Stomach (tissue), 9 donors: Measurements from ENCODE around the gene CRABP2. TPM values are rescaled to one million over a fixed set of nuclear protein-coding genes. Genes with fewer than 3 reads are reported as not detected.

Source experiments
- DNase-seq, 2 donors: peaks; one replicate each; pipeline versions ENCODE4 v3.0.0 to v3.0.0-alpha.2; 2013 to 2019
- H3K27ac ChIP-seq, 5 donors: fragments of 200-600 bp in 4 of 5; sonication (generic) in 4 of 5; one replicate each; pipeline ENCODE4 v1.5.1; 2013 to 2019; ENCODE audit warnings: mild to moderate bottlenecking in 1 of 5, moderate library complexity in 1 of 5
- H3K27me3 ChIP-seq, 3 donors: fragments of 200-600 bp; sonication (generic); one replicate each; pipeline ENCODE4 v1.5.1; 2017 to 2019; ENCODE audit warnings: mixed run types in 1 of 3
- H3K36me3 ChIP-seq, 4 donors: fragments of 200-600 bp; sonication (generic); 1 replicate in 3 of 4; 2 replicates in 1 of 4; pipeline ENCODE4 v1.5.1; 2016 to 2019
- H3K4me1 ChIP-seq, 4 donors: fragments of 200-600 bp; sonication (generic); one replicate each; pipeline ENCODE4 v1.5.1; 2016 to 2019
- H3K4me3 ChIP-seq, 4 donors: fragments of 200-600 bp; sonication (generic) in 3 of 4; one replicate each; pipeline ENCODE4 v1.5.1; 2016 to 2019; ENCODE audit warnings: mild to moderate bottlenecking in 1 of 4
- H3K9me3 ChIP-seq, 4 donors: fragments of 200-600 bp; sonication (generic); one replicate each; pipeline ENCODE4 v1.5.1; 2016 to 2019
- CTCF ChIP-seq, 7 experiments: fragments of 450-650 bp in 4 of 7; fragments of 200-600 bp in 3 of 7; sonication (generic) in 3 of 7; IDR thresholded peaks; one replicate each; pipeline ENCODE4 v1.5.1; 2016 to 2019; ENCODE audit warnings: antibody characterized with exemption in 7 of 7, control low read depth in 2 of 7, mild to moderate bottlenecking in 1 of 7
- EP300 ChIP-seq: sonication (generic); formaldehyde crosslinking; IDR thresholded peaks from one replicate; pipeline ENCODE4 v1.6.1; 2017; ENCODE audit warnings: antibody characterized with exemption
- POLR2A ChIP-seq, 4 donors: fragments of 450-650 bp; IDR thresholded peaks; one replicate each; pipeline ENCODE4 v1.6.1; 2016; ENCODE audit warnings: antibody characterized with exemption in 4 of 4, control low read depth in 2 of 4, mild to moderate bottlenecking in 1 of 4, moderate library complexity in 1 of 4
- POLR2AphosphoS5 ChIP-seq, 3 donors: sonication (generic); formaldehyde crosslinking; IDR thresholded peaks; one replicate each; pipeline ENCODE4 v1.6.1; 2016; ENCODE audit warnings: antibody characterized with exemption in 3 of 3
- WGBS, 5 donors: extraction: QIAGEN DNeasy Blood & Tissue Kit in 3 of 5; methylation state at CpG; one replicate each; pipeline versions ENCODE4 v1.1.5 to v1.1.7; 2013 to 2018; 5-methylcytosine and 5-hydroxymethylcytosine counted together
- intact Hi-C: fragments of 100-400 bp; cut with DNase I; formaldehyde crosslinking; loops from one replicate; pipeline ENCODE4 v1.15.1; 2023; ENCODE audit warnings: low total_unique reads
- polyA plus RNA-seq, 3 donors: library from polyadenylated mRNA; stranded (reverse); fragments of 200-250 nt; gene quantifications; one replicate each; pipeline ENCODE4 v1.2.3, GENCODE V29; 2013
- total RNA-seq, 5 donors: library from RNA; depleted of rRNA; stranded (reverse); fragments of >200 nt; gene quantifications; one replicate each; pipeline versions ENCODE4 v1.1.0 to v1.2.3, GENCODE V29; 2014 to 2016
- donor health status: healthy with polysubstance abuse.
- donor health status: Bipolar disorder and iron deficiency.
- donor health status: healthy.

CRABP2 gene
- total and polyA plus RNA-seq, 8 donors: 0.72 to 207 (median 6.9) TPM; not detected in 3

DNA sequence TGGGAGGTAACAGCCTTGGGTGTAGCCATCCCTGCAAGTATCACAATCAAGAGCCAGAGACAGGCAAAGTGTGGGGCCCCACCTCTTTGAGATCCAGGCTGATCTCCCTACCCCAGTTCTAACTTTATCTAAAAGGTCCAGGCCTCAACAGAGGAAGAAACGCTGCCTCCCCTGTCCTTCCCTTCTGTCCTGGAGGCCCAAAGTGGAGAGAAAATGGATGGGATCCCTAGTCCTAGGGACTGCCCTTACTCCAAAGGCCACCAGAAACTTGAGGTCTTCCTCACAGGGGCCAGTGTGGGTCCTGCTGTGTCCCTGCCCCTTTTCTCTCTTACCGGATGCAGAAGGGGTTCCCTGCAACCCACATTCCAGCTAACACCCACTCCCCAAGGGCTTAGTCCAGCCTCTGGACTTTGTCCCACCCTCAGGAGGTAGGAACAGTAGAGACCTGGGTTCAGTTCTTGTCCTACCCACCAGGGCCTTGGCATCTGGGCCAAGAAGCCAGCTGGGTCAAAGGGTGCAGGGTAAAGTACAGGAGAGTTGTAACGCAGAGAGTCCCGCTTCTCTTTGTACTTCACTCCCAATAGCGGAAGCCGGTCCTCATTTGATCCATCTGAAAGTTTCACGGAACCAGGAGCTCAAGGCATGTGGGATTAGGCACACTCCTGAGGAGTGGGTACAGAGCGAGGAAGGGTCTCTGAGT lies 44.2 kb upstream of the CRABP2 start:
- H3K27ac ChIP-seq: peak overlapping the region; percentile 85 to 98 (median 98)
- H3K27me3 ChIP-seq: no peaks in the 10 kb centered on the region
- H3K9me3 ChIP-seq: no peaks in the 10 kb centered on the region
- WGBS, 5 donors: 6 to 17% (median 14%) methylated on average over 6 to 8 of the region's 8 CpGs
- DNase-seq: peak; percentile 51 to 68
- H3K4me1 ChIP-seq: peaks cover 54 to 77% (median 73%) of the 10 kb centered on the region in 4 donors
- peak in 1 of 3 donors; percentile 27 for TF ChIP-seq POLR2AphosphoS5 (IDR thresholded peaks at IDR 0.05)
- no peak for TF ChIP-seq POLR2A (IDR thresholded peaks at IDR 0.05)
- no peak for TF ChIP-seq EP300
- TF ChIP-seq CTCF (IDR thresholded peaks at IDR 0.05): no peak
- peak overlapping the region; percentile 79 to 99 (median 88) for H3K4me3 ChIP-seq
- intact Hi-C loops: no loop called here
- peaks cover 3 to 11% (median 7%) of the 10 kb centered on the region in 4 donors for H3K36me3 ChIP-seq

DNA sequence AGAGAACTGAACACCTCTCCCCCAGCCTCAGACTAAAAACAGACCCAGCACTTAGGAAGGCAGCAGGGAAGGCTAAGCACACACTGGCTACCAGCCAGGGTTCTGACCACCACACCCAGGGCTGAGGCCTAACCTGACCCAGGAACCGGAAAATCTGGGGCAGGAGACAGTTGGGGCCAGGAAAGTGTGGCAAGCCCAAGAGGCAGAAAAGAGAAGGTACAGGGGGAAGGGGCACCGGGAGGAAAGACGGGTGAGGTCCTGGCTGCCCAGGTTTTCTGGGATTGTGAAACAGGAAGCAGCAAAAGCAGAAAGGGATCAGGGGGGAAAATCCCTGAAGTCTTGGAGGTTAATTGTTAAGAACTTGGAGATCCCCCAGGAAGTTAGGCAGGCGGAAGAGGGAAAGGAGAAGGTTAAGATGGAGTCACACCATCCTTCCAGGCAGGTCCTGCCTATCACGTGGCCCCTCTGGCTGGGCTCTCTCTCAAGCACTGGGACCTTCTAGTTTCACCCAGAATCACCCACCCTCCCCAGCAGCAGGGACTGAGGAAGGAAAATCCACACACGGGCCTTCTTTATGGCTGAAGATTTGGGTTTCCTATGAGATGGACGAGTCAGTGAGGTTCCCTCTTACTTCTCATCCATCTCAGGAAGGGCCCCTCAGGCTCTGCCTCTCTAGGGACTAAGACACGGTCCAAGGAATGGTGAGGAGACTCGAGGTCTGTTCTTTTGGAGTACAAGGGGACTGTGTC lies 43.5 kb upstream of the CRABP2 start:
- Histone ChIP-seq H3K4me1 (peaks cover 54 to 77% (median 73%) of the 10 kb centered on the region in 4 donors), H3K4me3 (peak overlapping the region; percentile 79 to 99 (median 88)), H3K9me3 (no peaks in the 10 kb centered on the region), H3K36me3 (peaks cover 9 to 19% (median 14%) of the 10 kb centered on the region in 4 donors), H3K27ac (peak overlapping the region; percentile 85 to 98 (median 98)), H3K27me3 (no peaks in the 10 kb centered on the region)
- 1 to 4% (median 2%) methylated on average over 9 of the region's 9 CpGs for WGBS, 5 donors
- peak; percentile 78 to 86 for DNase-seq
- intact Hi-C loops: no loop called here
- TF ChIP-seq EP300 (no peak), POLR2AphosphoS5 (IDR thresholded peaks at IDR 0.05) (peak in 2 of 3 donors; percentile 60 to 73)

GRCh38 chr1:156747742-156748669 lies 42.6 kb upstream of the CRABP2 start:
- Histone ChIP-seq H3K36me3 (peaks cover 18 to 27% (median 23%) of the 10 kb centered on the region in 4 donors), H3K27me3 (no peaks in the 10 kb centered on the region), H3K4me3 (peak overlapping the region; percentile 79 to 99 (median 88)), H3K9me3 (no peaks in the 10 kb centered on the region), H3K4me1 (peaks cover 52 to 68% (median 67%) of the 10 kb centered on the region in 4 donors), H3K27ac (peak overlapping the region; percentile 85 to 98 (median 98))
- peak in 1 of 2 donors; percentile 48 for DNase-seq
- no peak for TF ChIP-seq EP300
- no peak for TF ChIP-seq POLR2AphosphoS5 (IDR thresholded peaks at IDR 0.05)
- TF ChIP-seq POLR2A (IDR thresholded peaks at IDR 0.05): no peak
- TF ChIP-seq CTCF (IDR thresholded peaks at IDR 0.05): no peak
- intact Hi-C loops: no loop called here
- 1 to 7% (median 6%) methylated on average over 8 of the region's 8 CpGs for WGBS, 5 donors

DNA sequence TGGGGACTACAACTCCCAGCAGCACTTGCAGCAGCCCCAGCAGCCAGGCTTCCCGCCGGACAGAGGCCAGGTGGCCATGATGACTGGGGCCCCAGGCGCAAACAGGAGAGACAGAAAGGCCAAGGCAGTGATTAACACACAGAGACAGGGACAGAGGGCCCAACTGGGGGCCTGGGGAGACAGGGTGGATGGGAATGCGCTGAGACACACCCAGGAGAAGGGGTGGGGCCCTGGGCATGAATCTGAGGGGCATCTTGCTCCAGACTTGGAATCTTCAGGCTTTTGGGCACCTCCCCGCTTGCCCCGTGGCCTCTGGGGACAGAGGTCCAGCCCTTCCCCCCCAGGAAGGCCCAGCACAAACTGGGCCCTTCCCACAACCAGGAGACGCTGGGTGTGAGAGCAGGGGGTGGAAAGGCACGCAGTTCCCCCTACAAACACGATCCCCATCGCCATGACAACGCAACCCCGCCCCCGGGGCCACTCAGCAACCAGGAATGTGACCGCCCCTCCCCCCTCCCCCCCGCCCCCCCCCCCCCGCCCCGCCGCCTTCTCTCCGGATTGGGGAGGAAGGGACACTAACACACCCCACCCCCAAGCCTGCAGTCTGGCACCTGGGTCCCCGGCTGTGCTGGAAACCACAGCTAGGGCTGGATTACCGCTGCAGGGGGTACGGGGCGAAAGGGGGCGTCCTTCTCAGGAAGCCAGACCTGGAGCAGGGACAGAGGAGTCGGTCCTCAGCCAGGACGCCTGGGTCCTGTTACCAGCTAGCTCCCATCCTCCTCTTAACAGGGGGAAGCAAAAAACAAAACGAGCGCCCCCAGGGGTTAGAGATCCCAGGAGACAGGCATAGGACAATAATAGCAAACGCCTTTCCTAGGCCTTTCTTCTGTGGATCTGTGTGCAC lies 41.6 kb upstream of the CRABP2 start:
- TF ChIP-seq CTCF (IDR thresholded peaks at IDR 0.05) (peak in 1 of 7 experiments; percentile 5), POLR2AphosphoS5 (IDR thresholded peaks at IDR 0.05) (peak in 2 of 3 donors; percentile 13 to 62), POLR2A (IDR thresholded peaks at IDR 0.05) (no peak), EP300 (peak; percentile 13)

More for the DNA sequence above, 41.6 kb upstream of the CRABP2 start:
- Histone ChIP-seq H3K27ac (peak overlapping the region; percentile 85 to 98 (median 98)), H3K4me3 (peak overlapping the region; percentile 79 to 99 (median 88)), H3K9me3 (no peaks in the 10 kb centered on the region), H3K36me3 (peaks cover 24 to 37% (median 33%) of the 10 kb centered on the region in 4 donors), H3K27me3 (no peaks in the 10 kb centered on the region), H3K4me1 (peaks cover 46 to 64% (median 61%) of the 10 kb centered on the region in 4 donors)
- 1 to 4% (median 2%) methylated on average over 17 to 25 of the region's 29 CpGs for WGBS, 5 donors
- intact Hi-C loops: no loop called here
- peak; percentile 88 to 97 for DNase-seq
